Measurements from ENCODE around the gene PTPRCAP.
A peak's percentile ranks its signal among the peaks of the same experiment; 100 is the strongest.

The PTPRCAP gene

GRCh38 chr11:67393990-67394389, 43.5 kb downstream of the PTPRCAP start:
- no peak for DNase-seq

- DNase-seq = no peak
These were observed 44.0 kb downstream of the PTPRCAP start for GRCh38 chr11:67393437-67393836.

GRCh38 chr11:67392183-67392715, 45.2 kb downstream of the PTPRCAP start:
- no peak for DNase-seq

GRCh38 chr11:67391304-67392182, 45.9 kb downstream of the PTPRCAP start, which contains the start of gene RAD9A:
RAD9A (plus strand) TSS chr11:67391986; CDS start chr11:67392045, 59 bp downstream.
- DNase-seq = peak; percentile 98

- no peak for DNase-seq
These were observed 46.6 kb downstream of the PTPRCAP start for GRCh38 chr11:67390947-67391303.

GRCh38 chr11:67389477-67389876, 48.0 kb downstream of the PTPRCAP start:
- no peak for DNase-seq

GRCh38 chr11:67387518-67387917, 50.0 kb downstream of the PTPRCAP start:
- DNase-seq = no peak

GRCh38 chr11:67387069-67387468, 50.4 kb downstream of the PTPRCAP start:
- no peak for DNase-seq

Data from NCI-H2171 (cell line).